Parathyroid adenoma (tissue), 2 donors: ENCODE data around the gene DMWD.

ENCODE experiments used
- H2AFZ ChIP-seq: fragments of 300-600 bp; sonication (generic); one replicate; pipeline ENCODE4 v1.7.0; 2017; ENCODE audit warnings: antibody characterized with exemption, mild to moderate bottlenecking
- H3K27ac ChIP-seq: fragments of 300-600 bp; sonication (generic); one replicate; pipeline ENCODE4 v1.7.0; 2017
- H3K27me3 ChIP-seq: fragments of 300-600 bp; sonication (generic); one replicate; pipeline ENCODE4 v1.7.0; 2017; ENCODE audit warnings: low read length; ENCODE audit not compliant: control insufficient read depth, insufficient read depth
- H3K36me3 ChIP-seq: fragments of 300-600 bp; sonication (generic); one replicate; pipeline ENCODE4 v1.7.0; 2017; ENCODE audit warnings: low read length; ENCODE audit not compliant: control insufficient read depth, insufficient read depth
- H3K4me1 ChIP-seq: fragments of 300-600 bp; sonication (generic); one replicate; pipeline ENCODE4 v1.7.0; 2017; ENCODE audit warnings: control low read depth
- H3K4me2 ChIP-seq: fragments of 300-600 bp; sonication (generic); one replicate; pipeline ENCODE4 v1.7.0; 2017; ENCODE audit warnings: low read length
- H3K4me3 ChIP-seq: fragments of 300-600 bp; sonication (generic); one replicate; pipeline ENCODE4 v1.7.0; 2017; ENCODE audit warnings: low read depth, low read length
- H3K79me2 ChIP-seq: fragments of 300-600 bp; sonication (generic); one replicate; pipeline ENCODE4 v1.7.0; 2017; ENCODE audit warnings: control low read depth
- H3K9ac ChIP-seq: fragments of 300-600 bp; sonication (generic); one replicate; pipeline ENCODE4 v1.7.0; 2017; ENCODE audit warnings: mild to moderate bottlenecking
- H3K9me3 ChIP-seq: fragments of 300-600 bp; sonication (generic); one replicate; pipeline ENCODE4 v1.7.0; 2017; ENCODE audit warnings: low read length; ENCODE audit not compliant: control insufficient read depth
- TF ChIP-seq, protein P1 (sequence below): fragments of 300-600 bp; sonication (generic); IDR thresholded peaks from one replicate; pipeline ENCODE4 v1.7.0; 2017; ENCODE audit warnings: antibody characterized with exemption, mild to moderate bottlenecking
- donor health status: primary hyperparathyroidism.

DMWD gene

DNA sequence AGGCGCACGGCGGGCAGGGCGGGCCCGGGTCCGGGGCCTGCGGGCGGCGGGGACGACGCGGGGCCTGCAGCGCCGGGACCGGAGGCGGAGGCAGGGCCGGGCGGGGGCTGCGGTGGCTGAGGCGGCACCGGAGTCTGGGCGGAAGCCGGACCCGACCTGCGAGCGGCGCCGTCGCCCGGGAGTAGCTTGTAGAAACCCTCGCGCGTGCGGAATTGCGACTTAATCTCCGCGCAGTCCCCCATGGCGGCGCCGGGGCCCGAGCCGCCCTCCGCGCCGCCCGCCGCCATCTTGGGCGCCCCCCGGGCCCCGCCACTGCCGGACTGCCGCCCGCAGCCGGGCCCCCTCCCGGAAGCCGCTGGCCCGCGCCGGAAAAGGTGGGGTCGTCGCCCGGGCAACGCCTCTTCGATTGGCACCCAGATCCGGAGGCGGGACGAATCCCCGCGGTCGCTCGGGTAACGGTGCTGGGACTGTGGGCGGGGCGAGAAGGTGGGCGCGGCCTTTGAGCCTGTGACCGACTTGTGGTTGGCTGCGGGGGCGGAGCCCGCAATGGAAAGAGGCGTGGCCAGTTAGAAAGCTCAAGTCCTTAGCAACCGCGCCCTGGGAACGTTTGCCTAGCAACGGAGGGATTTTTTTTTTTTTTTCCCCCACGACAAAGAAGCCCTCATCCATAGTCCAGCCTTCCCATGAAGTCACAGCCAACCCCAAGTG is at the start of gene DMWD:
DMWD (minus strand) TSS at position 376 of the 708 bp plus-strand sequence; CDS start at position 287, 89 bp downstream.
- Histone ChIP-seq H3K36me3 (no peaks in the 10 kb centered on the region), H3K9ac (no peak within 1 kb of the TSS), H3K9me3 (no peaks in the 10 kb centered on the region), H3K4me2 (peak within 1 kb of the TSS; percentile 96), H3K79me2 (peaks cover 3% of the 10 kb centered on the region), H3K27ac (peak within 1 kb of the TSS; percentile 77), H3K4me3 (peak within 1 kb of the TSS; percentile 73), H2AFZ (peak within 1 kb of the TSS; percentile 79), H3K4me1 (peaks cover 7% of the 10 kb centered on the region), H3K27me3 (no peaks in the 10 kb centered on the region)
- TF ChIP-seq, protein P1, sequence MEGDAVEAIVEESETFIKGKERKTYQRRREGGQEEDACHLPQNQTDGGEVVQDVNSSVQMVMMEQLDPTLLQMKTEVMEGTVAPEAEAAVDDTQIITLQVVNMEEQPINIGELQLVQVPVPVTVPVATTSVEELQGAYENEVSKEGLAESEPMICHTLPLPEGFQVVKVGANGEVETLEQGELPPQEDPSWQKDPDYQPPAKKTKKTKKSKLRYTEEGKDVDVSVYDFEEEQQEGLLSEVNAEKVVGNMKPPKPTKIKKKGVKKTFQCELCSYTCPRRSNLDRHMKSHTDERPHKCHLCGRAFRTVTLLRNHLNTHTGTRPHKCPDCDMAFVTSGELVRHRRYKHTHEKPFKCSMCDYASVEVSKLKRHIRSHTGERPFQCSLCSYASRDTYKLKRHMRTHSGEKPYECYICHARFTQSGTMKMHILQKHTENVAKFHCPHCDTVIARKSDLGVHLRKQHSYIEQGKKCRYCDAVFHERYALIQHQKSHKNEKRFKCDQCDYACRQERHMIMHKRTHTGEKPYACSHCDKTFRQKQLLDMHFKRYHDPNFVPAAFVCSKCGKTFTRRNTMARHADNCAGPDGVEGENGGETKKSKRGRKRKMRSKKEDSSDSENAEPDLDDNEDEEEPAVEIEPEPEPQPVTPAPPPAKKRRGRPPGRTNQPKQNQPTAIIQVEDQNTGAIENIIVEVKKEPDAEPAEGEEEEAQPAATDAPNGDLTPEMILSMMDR = no peak

DNA sequence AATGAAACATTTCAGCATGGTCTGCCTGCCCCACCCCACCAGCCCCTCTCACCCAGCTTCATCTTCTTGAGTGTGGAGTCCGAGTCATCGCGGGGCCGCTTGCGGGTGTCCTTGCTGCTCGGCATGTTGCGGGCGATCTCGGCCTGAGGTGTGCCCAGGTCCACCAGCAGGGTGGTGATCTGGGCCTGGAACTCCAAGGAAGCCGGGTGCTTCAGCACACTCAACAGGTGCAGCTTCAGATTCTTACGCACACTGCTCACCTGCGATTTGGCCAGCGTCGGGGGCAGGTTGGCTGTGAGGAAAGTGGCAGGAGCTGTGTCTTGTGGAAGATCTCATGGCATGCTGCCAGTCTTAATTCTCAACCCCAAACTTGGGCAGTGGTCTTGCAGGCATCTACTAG is 49.6 kb upstream of the DMWD start:
- no peak overlapping the region for H3K27ac ChIP-seq
- TF ChIP-seq, protein P1 = no peak
- no peaks in the 10 kb centered on the region for H3K9me3 ChIP-seq
- no peak overlapping the region for H3K9ac ChIP-seq
- H3K27me3 ChIP-seq = no peaks in the 10 kb centered on the region
- H3K4me3 ChIP-seq = no peak overlapping the region
- no peaks in the 10 kb centered on the region for H3K4me1 ChIP-seq
- no peaks in the 10 kb centered on the region for H3K36me3 ChIP-seq
- no peak overlapping the region for H3K4me2 ChIP-seq
- no peak overlapping the region for H2AFZ ChIP-seq
- peaks cover 6% of the 10 kb centered on the region for H3K79me2 ChIP-seq

DNA sequence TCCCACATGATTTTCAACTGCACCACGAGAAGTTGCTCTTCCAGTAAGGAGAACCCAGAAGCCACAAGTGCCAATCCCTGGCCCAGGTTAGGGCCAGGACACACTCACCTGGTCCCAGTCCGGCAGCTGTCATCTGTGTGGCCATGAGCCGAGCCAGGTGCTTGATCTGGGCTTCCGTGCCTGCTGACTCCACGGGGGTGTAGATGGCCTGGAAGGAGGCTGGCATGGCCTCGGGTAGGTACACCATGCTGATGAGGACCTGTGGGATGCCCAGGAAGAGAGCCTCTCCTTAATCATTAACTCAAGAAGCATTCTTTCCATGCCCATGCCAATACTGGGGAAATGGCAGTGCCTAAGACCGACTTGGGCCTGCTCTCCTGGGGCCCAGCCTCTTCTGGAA is 42.3 kb upstream of the DMWD start:
- no peak overlapping the region for H3K4me3 ChIP-seq
- no peaks in the 10 kb centered on the region for H3K9me3 ChIP-seq
- no peaks in the 10 kb centered on the region for H3K4me1 ChIP-seq
- TF ChIP-seq, protein P1 = no peak
- no peaks in the 10 kb centered on the region for H3K79me2 ChIP-seq
- H3K4me2 ChIP-seq = no peak overlapping the region
- no peak overlapping the region for H2AFZ ChIP-seq
- no peak overlapping the region for H3K9ac ChIP-seq
- no peak overlapping the region for H3K27ac ChIP-seq
- no peaks in the 10 kb centered on the region for H3K27me3 ChIP-seq
- peaks cover 3% of the 10 kb centered on the region for H3K36me3 ChIP-seq

GRCh38 chr19:45828945-45829344 is 36.3 kb upstream of the DMWD start:
- Histone ChIP-seq H3K27ac (no peak overlapping the region), H3K79me2 (no peaks in the 10 kb centered on the region), H3K9me3 (no peaks in the 10 kb centered on the region), H3K27me3 (no peaks in the 10 kb centered on the region), H3K4me3 (no peak overlapping the region), H2AFZ (no peak overlapping the region), H3K9ac (no peak overlapping the region), H3K4me1 (peaks cover 11% of the 10 kb centered on the region), H3K36me3 (no peaks in the 10 kb centered on the region), H3K4me2 (no peak overlapping the region)
- TF ChIP-seq, protein P1 = no peak

GRCh38 chr19:45828523-45828922 is 35.9 kb upstream of the DMWD start:
- peaks cover 11% of the 10 kb centered on the region for H3K4me1 ChIP-seq
- H3K4me3 ChIP-seq = no peak overlapping the region
- H3K4me2 ChIP-seq = no peak overlapping the region
- H3K9ac ChIP-seq = no peak overlapping the region
- H3K36me3 ChIP-seq = no peaks in the 10 kb centered on the region
- no peak overlapping the region for H2AFZ ChIP-seq
- no peak overlapping the region for H3K27ac ChIP-seq
- H3K27me3 ChIP-seq = no peaks in the 10 kb centered on the region
- H3K9me3 ChIP-seq = no peaks in the 10 kb centered on the region
- no peaks in the 10 kb centered on the region for H3K79me2 ChIP-seq
- TF ChIP-seq, protein P1 = no peak
